Endothelial cell of umbilical vein (primary cell): Measurements from ENCODE around the gene FGD3. TPM values are rescaled to one million over a fixed set of nuclear protein-coding genes. Genes with fewer than 3 reads are reported as not detected.
"Not testable (repeated sequence)": the region's sequence is repeated elsewhere in the genome, so short reads cannot be mapped to it uniquely, and the experiment has no call there.

Experiments
- BruUV-seq: library from RNA; stranded (reverse); fragments of 400-500 nt; replicated peaks from 2 replicates; lab custom pipeline; 2021; lab: Mats Ljungman, UMichigan
- CTCF ChIA-PET: fragments of 300-600, 350-600 bp; sonication (Branson Sonifier 250); formaldehyde crosslinking; loops from one replicate; lab custom pipeline; 2021; ENCODE audit warnings: antibody characterized with exemption, inconsistent platforms; lab: Charles Lee
- POLR2A ChIA-PET: fragments of 300-600, 350-600 bp; sonication (Branson Sonifier 250); formaldehyde crosslinking; loops from one replicate; lab custom pipeline; 2021; ENCODE audit warnings: antibody characterized with exemption, inconsistent platforms; lab: Charles Lee
- DNase-seq: peaks from one replicate; pipeline ENCODE4 v3.0.0-alpha.2; 2011; ENCODE audit warnings: low read depth, low spot score
- FAIRE-seq: peaks from 2 replicates; lab custom pipeline; 2011; peaks lifted over from hg19 to GRCh38; lab: Jason Lieb, UNC
- H2AFZ ChIP-seq: 2 replicates; pipeline ENCODE4 v1.6.0; 2012; ENCODE audit warnings: low read depth, low read length, control low read depth, inconsistent platforms
- H3K27ac ChIP-seq: 2 replicates; pipeline ENCODE4 v1.5.1; 2011; ENCODE audit warnings: low read depth, mild to moderate bottlenecking, control low read depth, low read length, moderate library complexity; ENCODE audit not compliant: insufficient read depth
- H3K27me3 ChIP-seq, 2 experiments: 2 replicates each; pipeline versions ENCODE4 v1.6.0 to v1.6.1; 2011; ENCODE audit warnings: low read length in 2 of 2, mixed read lengths in 1 of 2; ENCODE audit not compliant: control insufficient read depth in 2 of 2, insufficient read depth in 2 of 2
- H3K36me3 ChIP-seq, 2 experiments: 2 replicates in 1 of 2; 3 replicates in 1 of 2; pipeline ENCODE4 v1.5.1; 2011; ENCODE audit warnings: low read length in 2 of 2, mild to moderate bottlenecking in 1 of 2, moderate library complexity in 1 of 2; ENCODE audit not compliant: control insufficient read depth in 2 of 2, insufficient read depth in 2 of 2; ENCODE audit errors: extremely low read depth in 1 of 2
- H3K4me1 ChIP-seq: 3 replicates; pipeline ENCODE4 v1.5.1; 2011; ENCODE audit warnings: mild to moderate bottlenecking, low read length; ENCODE audit not compliant: control insufficient read depth, insufficient read depth; ENCODE audit errors: extremely low read depth
- H3K4me2 ChIP-seq: 2 replicates; pipeline ENCODE4 v1.6.1; 2011; ENCODE audit warnings: low read length, control low read depth, mixed read lengths; ENCODE audit not compliant: insufficient read depth
- H3K4me3 ChIP-seq, 3 experiments: fragments of 200-600 bp in 1 of 3; sonication (generic), shearing (Covaris generic) in 1 of 3; replicated peaks in 1 of 3; 2 replicates each; pipeline ENCODE4 v1.5.1; 2011 to 2016; ENCODE audit warnings: control low read depth in 3 of 3, low read length in 3 of 3, mild to moderate bottlenecking in 2 of 3, inconsistent platforms in 1 of 3, low read depth in 1 of 3, moderate library complexity in 1 of 3; ENCODE audit not compliant: insufficient read depth in 1 of 3
- H3K79me2 ChIP-seq: 2 replicates; pipeline ENCODE4 v1.6.0; 2012; ENCODE audit warnings: low read length, inconsistent platforms; ENCODE audit not compliant: control insufficient read depth, insufficient read depth
- H3K9ac ChIP-seq: replicated peaks from 2 replicates; pipeline ENCODE3; 2011; ENCODE audit warnings: low read length, control low read depth; ENCODE audit not compliant: insufficient read depth; ENCODE audit errors: extremely low read depth
- H3K9me1 ChIP-seq: replicated peaks from 3 replicates; pipeline ENCODE4 v1.6.0; 2011; ENCODE audit warnings: mild to moderate bottlenecking, low read length; ENCODE audit not compliant: control insufficient read depth, insufficient read depth; ENCODE audit errors: extremely low read depth
- H3K9me3 ChIP-seq: replicated peaks from 2 replicates; pipeline ENCODE4 v1.5.1; 2012; ENCODE audit warnings: low read length, inconsistent platforms; ENCODE audit not compliant: control insufficient read depth, insufficient read depth
- H4K20me1 ChIP-seq: replicated peaks from 2 replicates; pipeline ENCODE3; 2011; ENCODE audit warnings: mild to moderate bottlenecking, low read length; ENCODE audit not compliant: control insufficient read depth, insufficient read depth; ENCODE audit errors: extremely low read depth
- CTCF ChIP-seq, 2 donors: IDR thresholded peaks; 1 replicate in 1 of 2; 2 replicates in 1 of 2; pipeline ENCODE4 v1.5.1; 2011; ENCODE audit warnings: low read length in 2 of 2, mild to moderate bottlenecking in 2 of 2, moderate library complexity in 2 of 2, control low read depth in 1 of 2, inconsistent platforms in 1 of 2, low read depth in 1 of 2; ENCODE audit not compliant: insufficient read depth in 1 of 2; ENCODE audit errors: extremely low read depth in 1 of 2
- EZH2 ChIP-seq: IDR thresholded peaks from 2 replicates; pipeline ENCODE4 v1.6.1; 2012; ENCODE audit warnings: borderline replicate concordance, low read depth, mild to moderate bottlenecking, moderate library complexity, low read length, inconsistent platforms; ENCODE audit not compliant: severe bottlenecking
- FOS ChIP-seq: IDR thresholded peaks from 2 replicates; pipeline ENCODE4 v1.6.1; 2011; ENCODE audit warnings: mild to moderate bottlenecking, low read length, moderate library complexity, borderline replicate concordance; ENCODE audit not compliant: insufficient read depth
- GATA2 ChIP-seq: IDR thresholded peaks from 2 replicates; pipeline ENCODE4 v1.7.0; 2011; ENCODE audit warnings: low read depth, mild to moderate bottlenecking, moderate library complexity, mixed read lengths, low read length; ENCODE audit not compliant: insufficient read length, insufficient read depth
- JUN ChIP-seq: IDR thresholded peaks from 2 replicates; pipeline ENCODE4 v1.6.1; 2011; ENCODE audit warnings: borderline replicate concordance, low read depth; ENCODE audit not compliant: insufficient read length, insufficient read depth
- MAX ChIP-seq: IDR thresholded peaks from 2 replicates; pipeline ENCODE4 v1.6.1; 2011; ENCODE audit not compliant: insufficient read depth, insufficient read length
- MYC ChIP-seq: IDR thresholded peaks from one replicate; pipeline ENCODE4 v1.6.1; 2011; ENCODE audit warnings: mild to moderate bottlenecking, low read depth, low read length
- POLR2A ChIP-seq: IDR thresholded peaks from 2 replicates; pipeline ENCODE4 v1.6.1; 2012; ENCODE audit warnings: low read depth, mild to moderate bottlenecking, control low read depth, low read length
- POLR2AphosphoS5 ChIP-seq: IDR thresholded peaks from 2 replicates; pipeline ENCODE4 v1.6.1; 2012; ENCODE audit warnings: low read depth, mild to moderate bottlenecking, control low read depth, low read length, moderate library complexity; ENCODE audit not compliant: insufficient read depth
- dilution Hi-C: fragments of 300-500 bp; cut with MboI; formaldehyde crosslinking; loops from one replicate; pipeline ENCODE4 v1.15.0; 2019; ENCODE audit warnings: low sequenced_read_pairs; ENCODE audit not compliant: extremely low pct_ligation_motif_present
- intact Hi-C: fragments of 100-400 bp; cut with micrococcal nuclease; formaldehyde crosslinking; loops from one replicate; pipeline ENCODE4 v1.10.0; 2022
- polyA plus RNA-seq, 4 experiments: library from polyadenylated mRNA; depleted of rRNA in 3 of 4; stranded (reverse) in 3 of 4; unstranded in 1 of 4; fragments of >200 nt; gene quantifications; 2 replicates each; pipeline versions ENCODE4 v1.2.1 to v1.2.3, GENCODE V29; 2011 to 2012; ENCODE audit warnings: missing spikeins in 1 of 4
- total RNA-seq: library from RNA; stranded (reverse); gene quantifications from 2 replicates; pipeline ENCODE4 v1.2.3, GENCODE V29; 2021

FGD3 gene
- total and polyA plus RNA-seq, 2 donors (not counting 3 experiments of a cell fraction or from before 2014, with no cell fraction given), result not detected

GRCh38 chr9:93013856-93014582 lies 66.7 kb downstream of the FGD3 start:
- intact Hi-C loops (no loop called here), dilution Hi-C loops (no loop called here)
- no peak overlapping the region for H3K4me2 ChIP-seq
- H3K79me2 ChIP-seq, result no peaks in the 10 kb centered on the region
- no peak for TF ChIP-seq POLR2AphosphoS5
- TF ChIP-seq CTCF (IDR thresholded peaks at IDR 0.05; ENCODE audit: extremely low read depth in 1 of 2, insufficient read depth in 1 of 2, low read depth in 1 of 2, low read length in 2 of 2), result no peak
- TF ChIP-seq MAX, result no peak
- no peak for TF ChIP-seq GATA2
- no peak for TF ChIP-seq EZH2
- TF ChIP-seq POLR2A, result no peak
- TF ChIP-seq MYC, result no peak
- TF ChIP-seq JUN, result no peak
- no peak for TF ChIP-seq FOS
- POLR2A ChIA-PET, result no interaction called here
- H3K9me1 ChIP-seq, result no peaks in the 10 kb centered on the region
- no peak overlapping the region for H3K27ac ChIP-seq
- no peaks in the 10 kb centered on the region for H3K36me3 ChIP-seq
- H2AFZ ChIP-seq, result no peak overlapping the region
- H3K4me1 ChIP-seq, result no peaks in the 10 kb centered on the region
- no peaks in the 10 kb centered on the region for H3K27me3 ChIP-seq
- H3K9ac ChIP-seq, result no peak overlapping the region
- no peak overlapping the region for H3K4me3 ChIP-seq
- no peaks in the 10 kb centered on the region for H3K9me3 ChIP-seq
- BruUV-seq, result no TSS peak
- no peaks in the 10 kb centered on the region for H4K20me1 ChIP-seq
- no peak for DNase-seq
- no peak for FAIRE-seq
- CTCF ChIA-PET, result interaction anchor here (3.7 kb wide), 1 partner anchor 11 kb away, joined by 25 read pairs; no protein-coding TSS in a partner anchor

- intact Hi-C loops, H3K36me3 ChIP-seq, H3K9me3 ChIP-seq, H4K20me1 ChIP-seq, H3K9me1 ChIP-seq, H3K4me1 ChIP-seq, H3K4me2 ChIP-seq, H3K27ac ChIP-seq, H2AFZ ChIP-seq, dilution Hi-C loops, H3K4me3 ChIP-seq, POLR2A ChIA-PET, FAIRE-seq, BruUV-seq, H3K27me3 ChIP-seq, H3K9ac ChIP-seq, DNase-seq, H3K79me2 ChIP-seq: not testable (repeated sequence)
- CTCF ChIA-PET, result interaction anchor here (1.3 to 3.7 kb wide), 2 partner anchors 12 to 94 kb away, joined by 5 to 25 read pairs; no protein-coding TSS in a partner anchor
These were observed 67.9 kb downstream of the FGD3 start for GRCh38 chr9:93015190-93015589.
